NCI-H2107 treated with DMSO at 0.1 percent for 48 hours (cell line): Measurements from ENCODE around the gene PIM3.

Experiments
- DNase-seq: peaks from one replicate; lab custom pipeline; 2025; ENCODE audit not compliant: unreplicated experiment; lab: John Stamatoyannopoulos, UW

PIM3 gene

DNA sequence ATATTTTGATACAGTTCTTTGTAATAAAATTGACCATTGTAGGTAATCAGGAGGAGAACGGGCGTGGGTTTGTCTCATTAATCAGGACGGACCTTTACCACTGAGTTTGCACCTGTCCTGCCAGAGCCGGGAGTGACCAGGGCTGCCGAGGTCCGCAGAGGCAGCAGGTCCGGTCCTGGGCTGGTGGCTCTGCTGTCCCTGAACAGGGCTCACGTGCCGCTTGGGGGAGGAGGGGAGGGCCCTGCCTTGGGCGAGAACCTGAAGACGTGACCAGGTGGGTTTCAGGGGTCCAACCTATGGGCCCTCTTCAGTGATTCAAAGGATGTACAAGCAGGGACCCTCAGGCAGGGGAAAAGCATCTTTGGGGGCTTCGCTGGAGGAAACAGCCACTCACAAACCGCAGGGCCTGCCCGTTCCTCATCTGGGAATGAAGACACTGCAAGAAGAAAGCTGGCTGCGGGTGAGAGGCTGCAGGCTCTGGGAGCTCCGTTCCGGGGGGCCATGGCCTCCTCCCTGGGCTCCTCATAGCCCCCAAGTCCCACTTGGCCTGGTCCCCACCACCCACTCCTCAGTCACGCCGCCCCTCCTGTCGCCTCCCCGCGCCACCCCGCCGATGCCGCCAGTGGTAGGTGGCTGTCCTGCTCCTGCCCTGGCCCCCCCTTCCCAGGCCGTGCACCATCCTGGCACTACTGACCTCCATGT, 32.9 kb upstream of the PIM3 start:
- no peak for DNase-seq

DNA sequence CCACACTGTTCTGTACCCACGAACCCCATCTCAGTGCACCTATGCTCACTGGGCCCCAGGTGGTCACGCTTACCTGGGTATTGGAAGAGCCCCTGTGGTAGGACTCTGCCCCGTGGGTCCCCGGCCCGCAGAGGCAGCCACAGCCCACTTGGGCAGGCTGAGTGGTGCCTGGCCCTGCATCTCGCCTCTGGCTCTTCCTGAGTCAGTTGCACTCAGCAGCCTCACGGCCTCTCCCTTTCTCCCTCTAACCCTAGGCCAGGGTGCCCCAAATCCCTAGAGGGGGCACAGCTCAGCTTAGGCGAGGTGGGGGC, 32.4 kb upstream of the PIM3 start:
- DNase-seq: no peak

DNA sequence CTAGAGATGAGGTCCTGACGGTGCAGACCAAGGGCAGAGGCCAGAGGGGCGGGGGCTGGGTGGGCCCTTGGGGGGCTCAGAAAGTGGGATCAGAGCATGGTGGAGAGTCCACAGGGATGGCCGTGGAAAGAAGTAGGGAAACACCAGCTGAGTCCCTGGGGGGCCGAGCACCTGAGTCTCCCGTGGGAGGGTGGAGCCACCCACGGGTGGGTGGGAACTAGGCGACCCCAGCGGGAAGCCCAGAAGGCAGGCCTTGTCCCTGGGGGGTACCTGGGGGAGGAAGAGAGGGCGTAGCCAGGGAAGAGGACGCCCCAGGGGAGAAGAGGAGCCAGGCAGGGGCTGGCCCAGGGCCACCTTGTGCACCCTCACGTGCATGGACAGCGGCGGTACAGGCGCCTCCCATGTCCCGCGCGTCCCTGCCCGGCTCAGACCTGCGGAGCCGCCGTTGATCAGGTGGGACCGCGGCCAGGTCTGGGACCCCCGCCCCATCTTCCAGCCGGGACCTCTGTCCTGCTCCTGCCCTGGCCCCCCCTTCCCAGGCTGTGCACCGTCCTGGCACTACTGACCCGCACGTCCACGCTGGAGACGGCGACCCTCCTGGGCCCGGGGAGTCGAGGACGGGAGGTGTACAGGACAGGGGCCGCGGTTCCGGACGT, 31.9 kb upstream of the PIM3 start:
- DNase-seq: no peak

DNA sequence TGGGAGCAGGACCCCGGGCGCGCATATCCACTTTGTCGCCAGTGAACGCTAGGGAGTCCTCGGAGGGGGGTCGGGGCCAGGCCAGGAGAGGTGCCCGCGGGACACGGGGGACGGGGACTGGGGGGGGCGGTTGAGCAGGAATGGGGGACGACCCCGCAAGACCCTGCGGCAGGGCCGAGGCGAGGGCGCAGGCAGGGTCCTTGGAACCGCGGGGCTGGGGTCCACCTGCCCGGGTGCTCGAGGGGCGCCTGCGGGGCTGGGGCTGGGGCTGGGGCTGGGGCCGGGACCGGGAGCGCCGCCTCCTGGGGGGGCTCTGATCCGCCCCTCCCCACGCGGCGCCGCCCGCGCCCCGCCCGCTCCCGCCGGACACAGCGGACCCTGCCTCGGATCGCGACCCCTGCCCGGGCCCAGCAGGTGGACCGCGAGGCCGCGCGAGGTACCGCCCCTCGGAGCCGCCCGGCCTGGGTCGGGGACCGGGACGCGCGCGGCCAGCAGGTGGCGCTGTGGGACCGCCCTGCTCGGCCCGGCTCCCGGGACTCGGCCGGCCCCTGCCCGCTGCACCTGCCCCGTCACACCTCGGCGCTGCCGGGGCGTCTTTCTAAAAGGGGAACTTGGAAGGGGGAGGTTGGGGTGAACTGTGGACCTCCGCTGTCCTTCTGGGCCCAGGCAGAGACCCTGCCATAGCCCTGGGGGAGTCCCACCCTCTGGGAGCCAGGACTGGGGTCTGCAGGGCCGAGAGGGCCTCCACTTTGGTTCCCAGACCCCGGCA, 31.2 kb upstream of the PIM3 start:
- DNase-seq: no peak

DNA sequence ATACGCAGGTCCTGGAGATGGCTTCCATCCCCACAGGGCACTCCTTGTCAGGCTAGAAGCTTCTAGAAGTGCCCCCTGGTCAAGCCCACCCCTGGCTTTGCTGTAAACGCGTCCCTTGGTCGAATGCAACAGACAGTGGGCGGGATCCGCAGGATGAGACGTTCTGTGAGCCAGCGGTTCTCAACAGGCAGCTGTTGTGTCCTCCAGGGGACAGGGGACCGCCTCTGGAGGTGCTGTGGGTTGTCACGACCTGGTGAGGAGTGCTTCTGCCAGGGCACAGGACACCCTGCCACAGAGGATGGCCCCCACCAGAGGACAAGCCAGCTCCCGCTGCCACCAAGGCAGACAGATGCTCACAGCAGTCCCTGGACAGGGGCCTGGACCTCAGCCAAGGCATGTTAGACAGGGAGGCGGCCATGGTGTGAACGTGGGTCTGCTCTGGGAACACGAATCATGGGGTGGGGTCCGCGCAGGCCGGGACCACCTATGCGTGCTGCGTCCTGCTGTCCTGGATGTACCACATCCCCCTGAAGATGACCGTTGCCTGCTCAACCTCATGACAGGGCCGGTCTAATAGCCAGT, 30.5 kb upstream of the PIM3 start:
- DNase-seq: no peak

DNA sequence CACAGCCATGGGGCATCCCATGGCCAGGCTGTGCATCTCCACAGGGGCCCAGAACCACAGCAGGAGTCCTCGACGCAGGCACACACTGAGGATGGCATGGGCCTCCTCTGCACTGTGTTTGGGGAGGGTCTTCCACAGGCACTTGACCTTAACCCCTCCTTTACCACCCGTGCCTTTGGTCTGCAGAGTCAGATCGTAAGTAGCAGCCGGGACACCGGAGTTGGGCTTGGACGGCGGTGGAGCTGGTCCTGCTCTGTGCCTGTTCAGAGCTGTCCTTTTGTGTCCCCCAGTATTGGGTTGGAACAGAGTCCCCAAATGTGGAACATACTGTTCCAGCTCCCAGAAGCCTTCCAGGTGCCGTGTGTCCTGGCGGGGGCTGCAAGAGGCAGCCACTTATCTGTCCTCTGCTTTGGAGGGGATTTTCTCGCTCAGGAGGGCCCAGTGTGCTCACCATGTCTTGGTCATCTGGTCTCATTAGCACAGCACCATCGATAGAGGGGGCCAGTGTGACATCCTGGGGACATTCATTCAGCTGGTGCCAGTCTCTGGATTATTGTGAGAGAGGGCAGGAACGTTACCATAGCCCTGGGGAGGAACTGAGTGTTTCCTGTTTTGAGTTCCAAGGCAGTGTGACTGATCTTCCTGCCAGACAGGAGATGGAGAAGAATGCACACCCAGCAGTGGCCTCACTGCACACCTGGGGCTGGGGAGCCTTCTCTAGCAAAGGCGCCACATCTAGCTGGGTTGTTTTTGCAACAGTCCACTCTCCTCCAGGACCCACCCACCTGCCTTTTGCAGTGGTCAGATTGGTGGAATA, 29.8 kb upstream of the PIM3 start:
- DNase-seq: peak; percentile 66

DNA sequence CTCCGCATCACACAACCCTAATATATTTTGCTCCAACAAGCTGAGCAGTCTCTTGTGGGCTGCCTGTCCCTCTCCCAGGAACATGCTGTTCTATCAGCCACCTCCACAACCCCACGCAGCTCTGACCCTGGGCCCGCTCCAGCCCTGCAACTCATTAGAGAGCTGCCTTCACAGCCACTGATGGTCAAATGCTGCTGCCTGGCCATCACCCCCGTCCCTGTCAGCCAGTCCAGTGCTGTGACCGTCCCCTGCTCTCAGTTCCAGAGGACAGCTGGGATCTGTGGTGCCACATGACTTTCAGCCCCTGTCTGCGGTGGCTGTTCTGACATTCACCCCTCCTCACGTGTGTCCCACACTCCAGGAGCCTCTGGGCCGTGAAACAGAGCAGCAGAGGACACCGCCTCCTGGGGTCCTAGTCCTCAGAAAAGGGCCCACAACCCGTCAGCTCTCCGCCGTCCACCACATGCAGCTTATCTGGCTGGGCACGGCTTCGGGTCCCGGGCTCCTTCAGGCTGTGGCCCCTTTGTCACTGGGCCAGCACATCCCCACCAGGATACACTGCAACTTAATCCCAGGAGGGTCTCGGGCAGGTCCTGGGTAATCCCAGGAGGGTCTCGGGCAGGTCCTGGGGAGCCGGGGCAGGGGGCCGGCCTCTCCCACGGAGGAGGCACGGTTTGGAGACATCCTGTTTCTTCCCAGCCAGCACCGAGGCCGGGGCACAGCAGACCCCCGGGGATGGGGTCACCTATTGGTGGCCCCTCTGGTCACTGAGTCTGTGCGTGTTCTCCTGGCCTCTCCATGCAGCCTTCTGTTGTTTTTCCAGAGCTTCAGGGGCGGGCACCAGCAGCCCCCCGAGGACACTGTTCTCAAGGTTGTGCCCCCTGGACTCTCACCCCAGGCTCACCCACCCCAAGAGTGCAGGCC, 27.1 kb upstream of the PIM3 start:
- no peak for DNase-seq

DNA sequence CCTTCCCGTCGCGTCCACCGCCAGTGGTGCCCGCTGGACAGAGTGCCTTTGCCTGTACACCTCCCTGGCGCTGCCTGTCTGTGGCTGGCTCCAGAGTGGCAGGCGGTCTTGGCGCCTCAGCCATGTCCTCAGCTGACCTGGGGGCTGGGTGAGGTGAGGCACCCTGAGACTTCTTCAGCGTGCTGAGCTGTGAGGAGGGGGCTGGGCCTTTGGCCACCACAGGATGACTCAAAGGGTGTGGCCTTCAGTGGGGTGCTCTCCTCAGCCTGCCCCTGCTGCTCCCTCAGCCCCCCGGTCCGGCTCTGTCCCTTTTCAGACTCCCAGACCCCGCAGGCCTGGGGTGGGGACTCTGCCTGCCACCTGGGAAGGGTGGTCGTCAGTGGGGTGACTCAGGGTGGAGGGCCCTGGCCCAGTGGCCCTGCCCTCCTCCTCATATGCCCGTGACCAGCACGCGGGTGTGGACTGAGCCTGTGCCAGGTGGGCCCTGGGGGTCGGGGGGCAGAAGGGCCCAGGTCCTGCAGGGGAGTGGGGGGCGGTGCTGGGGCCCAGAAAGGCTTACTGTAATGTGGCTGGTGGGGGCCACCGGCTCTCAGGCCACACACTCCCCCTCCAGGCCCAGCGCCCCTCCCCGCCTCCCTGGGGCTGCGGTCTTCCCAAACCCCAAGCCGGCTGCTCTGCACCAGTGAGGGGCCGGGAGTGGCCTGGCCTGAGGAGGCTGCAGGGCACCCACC, 26.2 kb upstream of the PIM3 start:
- no peak for DNase-seq

DNA sequence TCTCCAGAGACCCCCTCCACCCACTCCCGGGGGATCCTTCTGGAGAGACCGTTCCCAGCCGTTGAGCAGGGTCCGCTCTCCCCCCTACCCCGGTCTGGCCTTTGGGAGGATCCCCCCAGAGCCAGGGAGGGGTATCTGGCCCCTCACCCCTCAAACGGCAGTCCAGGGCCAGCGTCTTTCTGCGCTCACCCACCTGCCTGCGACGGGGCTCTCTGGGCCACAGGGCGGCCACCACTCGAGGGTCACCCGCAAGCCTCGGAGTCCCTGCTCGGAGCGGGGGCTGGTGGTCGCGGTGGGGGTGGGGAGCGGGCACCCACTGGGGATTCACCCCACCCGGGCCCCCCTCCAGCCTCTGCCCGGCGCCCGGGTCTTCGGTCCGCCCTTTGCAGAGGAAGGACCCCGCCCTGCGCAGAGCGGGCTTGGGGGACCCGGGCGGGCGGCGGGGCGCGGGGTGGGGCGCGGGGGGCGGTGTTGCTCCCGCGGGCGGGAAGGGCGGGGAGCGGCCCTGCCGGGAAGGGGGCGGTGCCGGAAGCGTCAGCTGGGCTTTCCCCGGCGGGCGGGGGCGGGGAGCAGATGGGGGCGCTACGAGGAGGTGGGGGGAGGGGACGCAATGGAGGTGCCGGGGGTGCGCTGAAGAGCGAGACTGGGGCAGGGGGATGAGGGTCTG, 25.5 kb upstream of the PIM3 start:
- no peak for DNase-seq

DNA sequence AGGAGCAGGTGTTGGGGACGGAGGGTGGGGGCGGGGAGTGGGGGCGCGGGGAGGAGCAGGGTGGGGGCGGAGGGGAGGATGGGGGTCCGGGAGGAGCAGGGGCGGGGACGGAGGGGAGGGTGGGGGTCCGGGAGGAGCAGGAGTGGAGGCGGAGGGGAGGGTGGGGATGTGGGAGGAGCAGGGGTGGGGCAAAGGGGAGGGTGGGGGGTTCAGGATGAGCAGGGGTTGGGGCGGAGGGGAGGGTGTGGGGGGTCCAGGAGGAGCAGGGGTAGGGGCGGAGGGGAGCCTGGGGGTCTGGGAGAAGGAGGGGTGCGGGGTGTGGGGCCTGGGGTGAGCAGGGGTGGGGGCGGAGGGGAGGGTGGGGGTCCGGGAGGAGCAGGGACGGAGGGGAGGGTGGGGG, 25.0 kb upstream of the PIM3 start:
- DNase-seq: no peak

DNA sequence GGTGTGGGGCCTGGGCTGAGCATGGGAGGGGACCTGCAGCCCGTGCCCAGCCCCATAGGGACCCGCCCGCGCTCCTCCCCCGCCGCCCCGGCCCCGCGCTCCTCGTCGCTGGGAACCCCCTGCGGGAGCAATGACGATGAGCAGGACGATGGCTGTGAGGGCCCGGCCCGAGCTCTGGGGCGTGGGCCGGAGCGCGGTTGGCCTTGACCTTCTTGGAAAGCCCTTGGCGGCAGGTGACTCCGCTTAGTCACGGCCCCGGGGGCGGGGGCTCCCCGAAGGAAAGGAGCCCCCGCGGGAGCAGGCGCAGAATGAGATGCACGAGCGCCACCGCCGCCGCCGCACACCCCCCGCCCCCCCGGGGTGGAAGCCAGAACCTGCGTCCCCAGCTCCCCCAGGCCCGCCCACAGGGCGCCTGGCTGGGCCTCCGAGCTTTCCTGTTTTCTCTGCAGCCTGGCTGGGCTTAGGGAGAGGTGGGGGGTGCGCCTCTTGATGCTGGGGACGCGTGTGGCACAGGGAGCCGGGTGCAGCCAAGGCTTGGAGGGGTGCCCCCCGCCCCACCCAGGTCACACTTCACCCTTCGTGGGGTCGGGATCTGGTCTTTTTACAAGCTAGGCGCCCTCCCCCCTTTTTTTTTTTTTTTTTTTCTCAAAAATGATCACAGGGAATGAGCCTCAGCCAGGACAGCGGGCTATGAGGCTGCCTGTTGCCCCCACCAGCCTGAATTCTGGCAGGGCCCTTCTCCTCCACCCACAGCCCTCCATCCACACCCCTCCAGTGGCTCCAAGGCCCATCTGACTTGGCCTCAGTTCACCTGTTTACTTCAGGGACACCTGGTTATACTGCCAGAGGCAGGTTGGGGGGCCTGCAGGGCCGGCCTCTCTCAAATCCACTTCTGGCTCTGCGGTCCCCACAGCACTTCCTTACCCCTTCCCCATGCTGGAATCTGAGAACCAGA, 24.3 kb upstream of the PIM3 start:
- DNase-seq: no peak

DNA sequence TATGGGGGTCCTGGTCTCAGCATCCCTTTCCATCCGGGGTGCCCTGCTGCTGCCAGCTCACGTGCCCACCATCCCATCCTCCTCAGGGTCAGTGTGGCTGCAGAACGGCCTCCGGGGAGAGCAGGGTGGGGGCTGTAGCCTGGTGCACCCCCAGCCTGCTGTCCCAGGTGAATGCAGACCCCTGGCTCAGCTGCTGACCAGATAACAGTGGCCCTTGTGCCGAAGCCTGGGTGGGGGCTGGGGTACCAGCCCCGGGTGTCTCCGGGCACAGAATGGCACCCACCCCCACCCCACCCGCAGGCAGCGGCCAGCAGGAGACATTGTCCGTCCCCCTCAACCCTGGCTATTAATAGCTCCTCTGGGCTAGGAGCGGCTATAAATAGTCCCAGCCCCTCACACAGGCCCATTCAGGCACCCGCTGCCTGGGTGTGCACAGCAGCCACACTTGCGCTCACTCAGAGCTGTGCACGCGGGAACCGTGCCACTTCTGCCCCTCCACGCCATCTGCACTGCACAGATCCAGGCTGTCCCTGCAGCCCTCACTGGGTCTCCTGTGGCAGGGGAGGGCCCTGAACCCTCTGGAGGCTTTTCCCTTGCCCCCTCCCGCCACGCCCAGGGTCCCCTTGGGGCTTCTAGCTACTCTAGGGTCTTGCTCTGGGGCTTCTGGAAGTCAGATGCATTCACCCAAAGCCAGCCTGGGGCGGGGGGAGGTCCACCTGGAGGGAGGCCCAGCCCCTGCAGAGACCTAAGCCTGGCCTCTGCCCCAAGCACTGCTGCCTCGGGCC, 23.4 kb upstream of the PIM3 start:
- no peak for DNase-seq

DNA sequence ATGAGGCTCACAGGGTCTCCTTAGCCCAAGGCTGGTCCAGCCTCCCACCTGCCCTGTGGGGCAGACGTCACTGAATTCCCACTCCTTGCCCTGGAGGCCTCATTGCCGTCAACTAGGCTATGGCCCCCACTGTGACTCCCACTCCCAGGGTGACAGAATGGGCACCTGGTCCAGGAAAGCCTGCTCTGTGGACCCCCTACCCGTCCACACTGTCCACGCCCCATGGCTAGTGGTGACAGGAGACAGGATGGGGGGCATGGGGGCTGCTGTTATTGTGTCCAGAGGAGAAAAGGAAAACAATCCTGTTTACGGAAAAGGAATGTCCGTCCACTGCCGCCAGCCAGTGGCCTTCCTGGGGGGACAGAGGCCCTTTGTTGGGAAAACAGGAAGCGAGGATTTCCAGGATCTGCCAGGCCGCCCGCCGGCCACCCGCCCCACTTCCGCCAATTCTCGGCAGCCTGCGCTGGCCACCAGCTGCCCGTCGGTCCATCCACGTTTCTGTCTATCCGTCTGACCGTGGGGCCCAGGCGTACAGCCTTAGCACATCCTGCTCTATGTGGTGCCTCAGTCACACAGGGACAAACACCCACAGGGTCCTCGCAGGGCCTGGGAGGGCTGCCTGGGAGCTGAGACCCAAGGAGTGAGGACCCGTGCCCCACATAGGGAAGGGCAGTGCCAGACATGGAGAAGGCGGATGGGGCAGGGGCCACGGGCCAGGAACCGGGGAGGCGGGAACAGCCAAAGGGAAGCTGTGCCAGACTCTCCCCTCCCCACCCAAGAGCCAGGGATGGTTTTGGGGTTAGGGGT, 22.6 kb upstream of the PIM3 start:
- DNase-seq: no peak

DNA sequence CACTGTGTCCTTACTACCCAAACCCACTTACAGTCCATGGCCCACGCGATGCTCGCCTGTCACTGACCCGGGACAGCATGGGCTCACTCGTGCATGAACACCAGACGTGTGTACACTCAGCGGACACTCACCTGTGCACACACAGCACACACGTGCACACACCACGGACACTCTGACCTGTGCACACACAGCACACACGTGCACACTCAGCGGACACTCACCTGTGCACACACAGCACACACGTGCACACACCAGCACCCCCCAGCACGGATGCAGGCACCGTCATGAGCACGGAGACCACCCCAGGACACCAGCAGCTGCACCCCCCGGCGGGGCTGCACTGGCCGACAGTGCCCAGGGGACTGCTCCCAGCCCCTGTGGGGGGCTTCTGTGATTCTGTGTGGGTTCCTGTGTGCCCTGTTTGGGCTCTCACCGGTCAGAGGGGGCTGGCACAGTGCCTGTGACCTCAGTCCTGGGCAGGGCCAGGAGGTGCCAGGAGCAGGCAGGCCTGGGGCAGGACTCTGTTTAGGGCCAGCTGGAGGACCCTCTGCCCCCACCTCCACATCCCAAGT, 21.9 kb upstream of the PIM3 start:
- DNase-seq: no peak

DNA sequence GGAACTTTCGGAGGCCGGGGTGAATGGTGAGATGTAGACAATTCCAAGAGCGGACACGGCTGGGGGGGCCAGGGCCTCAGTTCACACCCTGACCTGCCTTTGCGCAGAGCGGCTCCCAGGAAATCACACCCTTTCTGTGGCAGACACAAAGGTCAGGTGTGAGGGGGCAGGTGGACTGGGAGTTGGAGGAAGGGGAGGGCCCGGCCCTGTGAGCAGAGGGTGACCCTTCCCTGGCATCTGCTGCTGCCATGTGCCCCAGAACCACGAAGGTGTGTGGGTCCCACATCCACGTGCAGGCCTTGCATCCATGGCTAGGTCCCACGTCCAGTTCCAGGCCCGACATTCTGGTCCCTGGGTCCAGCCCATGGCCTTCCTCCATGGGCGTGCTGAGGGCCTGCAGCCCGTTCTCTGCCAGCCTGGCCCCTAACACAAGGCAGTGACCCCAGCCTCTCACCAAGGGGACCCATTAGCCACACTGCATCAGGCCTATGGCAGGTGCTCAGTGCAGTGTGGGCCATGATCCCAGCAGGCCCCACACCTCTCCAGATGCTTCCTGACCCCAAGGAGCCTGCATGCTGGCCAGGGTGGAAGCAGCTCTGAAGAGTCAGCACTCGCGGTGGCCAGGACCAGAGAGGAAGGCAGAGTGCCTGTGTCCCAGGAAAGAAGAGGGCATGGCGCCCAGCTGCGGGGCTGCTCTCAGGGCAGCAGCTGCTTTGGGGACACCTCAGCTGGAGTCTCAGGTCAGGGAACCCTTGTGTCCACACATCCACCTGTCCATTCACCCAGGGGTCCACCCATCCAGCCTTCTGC, 18.9 kb upstream of the PIM3 start:
- DNase-seq: no peak
